Stimulated activated CD4-positive, alpha-beta T cell treated with anti-CD3 and anti-CD28 coated beads, Interleukin-2, amount 100 ng/mL, for 24 hours (primary cell): ENCODE data around the gene DLG3.

ENCODE experiments used
- DNase-seq, 2 donors: peaks; one replicate each; pipeline ENCODE4 v3.0.0-alpha.2; 2020

The DLG3 gene

GRCh38 chrX:70525733-70526132 lies 81.1 kb downstream of the DLG3 start:
- DNase-seq: no peak

GRCh38 chrX:70527053-70527452 lies 82.4 kb downstream of the DLG3 start:
- no peak for DNase-seq

GRCh38 chrX:70527610-70528345 lies 83.1 kb downstream of the DLG3 start:
- DNase-seq: no peak

- no peak for DNase-seq
These were observed 90.6 kb downstream of the DLG3 start for GRCh38 chrX:70535198-70535597.

DNA sequence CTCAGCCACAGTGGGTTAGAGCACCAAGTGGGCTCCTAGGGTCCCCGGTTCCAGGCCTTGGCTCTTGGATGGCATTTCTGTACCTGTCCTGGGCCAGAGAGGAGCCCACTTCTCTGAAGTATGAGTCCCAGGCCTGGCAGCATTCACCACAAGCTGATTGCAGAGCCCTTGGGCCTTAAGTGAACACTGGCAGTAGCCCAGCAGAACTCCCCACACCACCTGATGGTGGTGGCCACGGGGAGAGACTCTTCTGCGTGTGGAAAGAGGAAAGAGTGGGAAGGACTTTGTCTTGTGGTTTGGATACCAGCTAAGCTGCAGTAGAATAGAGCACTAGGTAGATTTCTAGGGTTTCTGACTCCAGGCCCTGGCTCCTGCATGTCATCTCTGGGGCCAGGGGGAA lies 104.8 kb downstream of the DLG3 start:
- DNase-seq: no peak

DNA sequence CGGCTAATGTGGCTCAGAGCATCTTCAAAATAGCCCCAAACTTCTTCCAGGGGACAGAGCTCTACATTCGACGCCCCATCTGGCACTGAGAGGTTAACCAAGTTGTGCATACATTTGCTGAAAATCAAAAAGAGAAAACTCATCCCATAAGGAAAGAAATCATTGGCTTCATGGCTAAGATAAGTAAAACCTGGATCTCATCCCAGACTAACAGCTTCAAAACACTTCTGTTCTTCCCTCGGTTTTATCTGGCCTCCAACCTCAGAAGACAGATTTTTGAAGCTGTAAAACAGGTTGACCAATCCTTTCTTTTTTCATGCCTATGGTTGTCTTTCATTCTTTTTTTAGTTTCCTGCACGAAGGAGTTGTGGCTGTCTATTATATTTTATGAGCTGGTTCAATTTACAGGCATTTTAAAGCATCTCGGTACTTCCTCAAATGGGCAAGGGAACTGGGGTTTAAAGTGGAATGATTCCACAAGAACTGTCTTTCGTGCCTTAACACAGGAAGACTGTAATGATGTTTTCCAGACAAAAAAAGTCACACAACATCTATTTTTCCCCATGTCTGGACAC lies 107.6 kb downstream of the DLG3 start:
- no peak for DNase-seq

GRCh38 chrX:70553516-70553915 lies 108.9 kb downstream of the DLG3 start:
- no peak for DNase-seq

DNA sequence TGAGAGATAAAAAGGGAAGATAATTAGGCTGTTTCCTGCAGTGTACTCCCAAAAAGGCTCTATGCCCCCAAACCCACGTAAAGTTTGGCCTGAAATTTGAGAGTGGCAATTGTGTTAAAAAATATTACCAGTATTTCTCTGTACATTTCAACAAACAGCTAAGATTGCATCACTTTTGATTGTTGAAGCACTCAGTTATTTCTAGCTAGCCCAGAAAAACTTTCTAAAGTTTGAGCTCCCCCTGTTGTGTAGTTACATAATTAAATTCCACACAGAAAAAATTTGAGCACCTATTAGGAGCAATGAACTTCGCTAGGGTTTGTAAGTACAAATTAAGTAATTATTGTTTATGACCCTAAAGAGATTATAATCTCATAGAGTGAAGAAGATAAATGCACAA lies 109.4 kb downstream of the DLG3 start:
- no peak for DNase-seq

DNA sequence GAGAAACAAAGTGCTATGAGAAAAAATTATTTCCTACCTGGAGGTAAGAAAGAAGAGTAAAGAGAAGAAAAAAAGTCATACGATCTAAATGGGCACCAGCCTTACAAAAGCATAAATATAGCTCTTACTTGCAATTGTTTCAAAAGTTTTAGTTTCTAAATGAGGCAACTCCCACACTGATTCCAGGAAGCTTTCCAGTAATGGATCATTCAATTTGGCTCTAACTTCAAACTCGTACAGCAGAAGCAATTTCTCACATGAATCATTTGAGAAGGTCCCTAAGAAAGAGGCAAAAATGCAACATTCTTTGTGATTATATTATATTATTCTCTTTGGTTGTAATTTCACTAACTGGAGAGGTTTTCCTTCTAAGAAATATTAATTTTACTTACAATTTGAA lies 109.9 kb downstream of the DLG3 start:
- no peak for DNase-seq

- no peak for DNase-seq
These were observed 110.3 kb downstream of the DLG3 start for GRCh38 chrX:70554948-70555347.
